K562 (cell line): ENCODE data around the gene ALG6. TPM values are rescaled to one million over a fixed set of nuclear protein-coding genes. Genes with fewer than 3 reads are reported as not detected.
A peak's percentile ranks its signal among the peaks of the same experiment; 100 is the strongest.

Experiments
- ATAC-seq: fragments of 200-7000 bp; cut with Tn5 transposase; 3 replicates; pipeline ENCODE4 v1.9.1; 2020; ENCODE audit warnings: moderate library complexity
- BruUV-seq: library from RNA; stranded (reverse); fragments of 400-500 nt; replicated peaks from 2 replicates; lab custom pipeline; 2021; lab: Mats Ljungman, UMichigan
- CTCF ChIA-PET: fragments of 300-600 bp; formaldehyde crosslinking; extraction: SDS; loops from one replicate; lab custom pipeline; 2021; ENCODE audit warnings: low intra/inter-chr PET ratio; lab: Yijun Ruan, JAX
- POLR2A ChIA-PET: fragments of 300-600, 350-650 bp; sonication (Branson Sonifier 250); formaldehyde crosslinking; extraction: SDS; loops from one replicate; lab custom pipeline; 2021; ENCODE audit warnings: antibody characterized with exemption, inconsistent platforms; lab: Yijun Ruan, JAX
- DNase-seq, 4 experiments: peaks; one replicate each; pipeline versions ENCODE4 v3.0.0 to v3.0.0-alpha.2; 2011 to 2018; ENCODE audit warnings: low spot score in 3 of 4, mixed read lengths in 3 of 4; ENCODE audit errors: extremely low read depth in 1 of 4
- FAIRE-seq: peaks from 2 replicates; lab custom pipeline; 2011; peaks lifted over from hg19 to GRCh38; lab: Jason Lieb, UNC
- H2AFZ ChIP-seq: 2 replicates; pipeline ENCODE4 v1.6.0; 2011; ENCODE audit warnings: low read depth, low read length, control low read depth, inconsistent platforms
- H3K27ac ChIP-seq: fragments of 200-600 bp; 3 replicates; pipeline ENCODE4 v1.8.0; 2011; ENCODE audit warnings: low read depth, mild to moderate bottlenecking, control low read depth, inconsistent platforms, low read length, moderate library complexity, mixed read lengths; ENCODE audit errors: extremely low read depth
- H3K27me3 ChIP-seq, 2 experiments: fragments of 300-600 bp in 1 of 2; 2 replicates in 1 of 2; 3 replicates in 1 of 2; pipeline versions ENCODE4 v1.6.0 to v1.8.0; 2011; ENCODE audit warnings: inconsistent platforms in 2 of 2, low read length in 2 of 2, mild to moderate bottlenecking in 1 of 2, mixed read lengths in 1 of 2, moderate library complexity in 1 of 2; ENCODE audit not compliant: control insufficient read depth in 2 of 2, insufficient read depth in 2 of 2
- H3K36me3 ChIP-seq: fragments of 300-600 bp; 3 replicates; pipeline ENCODE4 v1.8.0; 2011; ENCODE audit warnings: mild to moderate bottlenecking, low read length, inconsistent platforms; ENCODE audit not compliant: control insufficient read depth, insufficient read depth
- H3K4me1 ChIP-seq, 2 experiments: fragments of 200-600 bp in 1 of 2; replicated peaks in 1 of 2; 2 replicates in 1 of 2; 3 replicates in 1 of 2; pipeline versions ENCODE4 v1.5.1 to v1.8.0; 2011; ENCODE audit warnings: inconsistent platforms in 2 of 2, low read length in 2 of 2, mild to moderate bottlenecking in 1 of 2, mixed read lengths in 1 of 2, moderate library complexity in 1 of 2; ENCODE audit not compliant: control insufficient read depth in 2 of 2, insufficient read depth in 2 of 2
- H3K4me2 ChIP-seq: 2 replicates; pipeline ENCODE4 v1.6.1; 2011; ENCODE audit warnings: low read length, control low read depth, inconsistent platforms, mixed read lengths; ENCODE audit not compliant: insufficient read depth
- H3K4me3 ChIP-seq: fragments of 200-600 bp; sonication (generic), shearing (Covaris generic); 2 replicates; pipeline ENCODE4 v1.5.1; 2016; ENCODE audit warnings: control low read depth, inconsistent platforms
- H3K79me2 ChIP-seq: fragments of 200-600 bp; 3 replicates; pipeline ENCODE4 v1.8.0; 2011; ENCODE audit warnings: low read length, inconsistent platforms; ENCODE audit not compliant: control insufficient read depth, insufficient read depth
- H3K9ac ChIP-seq, 2 experiments: 2 replicates each; pipeline versions ENCODE4 v1.6.0 to v1.6.1; 2011; ENCODE audit warnings: low read depth in 2 of 2, low read length in 2 of 2, control low read depth in 1 of 2, inconsistent platforms in 1 of 2, mild to moderate bottlenecking in 1 of 2, mixed read lengths in 1 of 2; ENCODE audit not compliant: insufficient read depth in 1 of 2
- H3K9me1 ChIP-seq: one replicate; pipeline ENCODE4 v1.6.0; 2011; ENCODE audit warnings: inconsistent platforms, mild to moderate bottlenecking, low read length, moderate library complexity; ENCODE audit not compliant: control insufficient read depth, insufficient read depth
- H3K9me3 ChIP-seq: replicated peaks from 2 replicates; pipeline ENCODE4 v1.5.1; 2011; ENCODE audit warnings: low read depth, low read length, inconsistent platforms; ENCODE audit not compliant: control insufficient read depth, insufficient read depth
- H4K20me1 ChIP-seq: replicated peaks from 2 replicates; pipeline ENCODE4 v1.6.1; 2011; ENCODE audit warnings: low read length, inconsistent platforms, mixed read lengths; ENCODE audit not compliant: control insufficient read depth, insufficient read depth
- E2F3 ChIP-seq: fragments of 250-450 bp; sonication (Bioruptor Pico); IDR thresholded peaks from 2 replicates; pipeline ENCODE4 v1.4.0; 2020; ENCODE audit warnings: mild to moderate bottlenecking
- E2F6 ChIP-seq, 2 experiments: IDR thresholded peaks; 2 replicates each; pipeline ENCODE4 v1.6.1; 2011; ENCODE audit warnings: borderline replicate concordance in 1 of 2, control low read depth in 1 of 2, low read depth in 1 of 2, low read length in 1 of 2, mild to moderate bottlenecking in 1 of 2, mixed read lengths in 1 of 2, moderate library complexity in 1 of 2; ENCODE audit not compliant: insufficient read depth in 1 of 2, insufficient read length in 1 of 2, poor library complexity in 1 of 2, severe bottlenecking in 1 of 2; ENCODE audit errors: extremely low read depth in 1 of 2
- EP400 ChIP-seq: fragments of 450-650 bp; IDR thresholded peaks from 2 replicates; pipeline ENCODE4 v1.6.1; 2017; ENCODE audit warnings: antibody characterized with exemption, mild to moderate bottlenecking, moderate library complexity
- FOSL1 ChIP-seq: fragments of 200-800 bp; sonication (Bioruptor generic); conservative IDR thresholded peaks from 2 replicates; pipeline ENCODE4 v1.6.1; 2016; ENCODE audit warnings: missing genetic modification characterization, missing compliant biosample characterization
- GABPB2 ChIP-seq: fragments of 250-450 bp; sonication (Bioruptor Pico); conservative IDR thresholded peaks from 2 replicates; pipeline ENCODE4 v1.5.1; 2021; ENCODE audit warnings: mild to moderate bottlenecking
- GTF2F1 ChIP-seq: IDR thresholded peaks from 2 replicates; pipeline ENCODE4 v1.6.1; 2011; ENCODE audit warnings: low read depth, low read length, improper control_type of control experiment
- KLF10 ChIP-seq: fragments of 250-450 bp; sonication (Bioruptor Pico); IDR thresholded peaks from 2 replicates; pipeline ENCODE4 v1.6.1; 2021; ENCODE audit warnings: matching md5 sums
- SNRNP70 ChIP-seq: fragments of 200-400 bp; formaldehyde crosslinking; optimal IDR thresholded peaks from 2 replicates; pipeline ENCODE3; 2017; ENCODE audit warnings: low read depth, low read length
- TAF15 ChIP-seq: fragments of 200-400 bp; formaldehyde crosslinking; IDR thresholded peaks from 2 replicates; pipeline ENCODE4 v1.6.1; 2017; ENCODE audit warnings: mild to moderate bottlenecking, low read depth, low read length, moderate library complexity
- UBTF ChIP-seq, 2 experiments: IDR thresholded peaks; 2 replicates each; pipeline ENCODE4 v1.6.1; 2012; ENCODE audit warnings: improper control_type of control experiment in 2 of 2, low read depth in 2 of 2, low read length in 2 of 2, borderline replicate concordance in 1 of 2
- ZNF444 ChIP-seq: fragments of 250-450 bp; sonication (Bioruptor Pico); IDR thresholded peaks from 2 replicates; pipeline ENCODE4 v1.4.0; 2020; ENCODE audit warnings: mild to moderate bottlenecking, moderate library complexity
- WGBS: fragments of 100-300 bp; shearing (Covaris generic); methylation state at CpG from one replicate; pipeline ENCODE4 v1.1.6; 2016; ENCODE audit warnings: low coverage, mixed read lengths; ENCODE audit not compliant: insufficient coverage; ENCODE audit errors: missing lambda C conversion rate; 5-methylcytosine and 5-hydroxymethylcytosine counted together
- in situ Hi-C: fragments of 300-500 bp; cut with MboI; formaldehyde crosslinking; loops from 4 replicates; pipeline ENCODE4 v1.15.0; 2018; ENCODE audit warnings: inconsistent platforms, mixed read lengths
- intact Hi-C: fragments of 100-400 bp; cut with micrococcal nuclease; formaldehyde crosslinking; loops from 2 replicates; pipeline ENCODE4 v1.14.2; 2022
- polyA plus RNA-seq, 8 experiments: library from polyadenylated mRNA; depleted of rRNA in 4 of 8; stranded (reverse) in 5 of 8; unstranded in 3 of 8; fragments of >200 nt; fragmentation: Nextera tagmentation in 2 of 8; fragmentation: Illumina TruSeq in 1 of 8; extraction: Ambion mirVana in 2 of 8; extraction: Trizol in 1 of 8; gene quantifications; 2 replicates each; pipeline versions ENCODE4 v1.2.1 to v1.2.3, GENCODE V29; 2011 to 2014; ENCODE audit warnings: inconsistent platforms in 1 of 8, missing spikeins in 1 of 8
- total RNA-seq, 7 experiments: library from RNA; depleted of rRNA in 6 of 7; stranded (reverse); fragments of >200 nt in 6 of 7; fragmentation: Illumina TruSeq in 2 of 7; extraction: Trizol in 2 of 7; gene quantifications; 2 replicates each; pipeline versions ENCODE4 v1.2.1 to v1.2.3, GENCODE V29; 2011 to 2021; ENCODE audit warnings: low replicate concordance in 1 of 7

The ALG6 gene
- total and polyA plus RNA-seq, 9 of the 15 experiments (the other 6 are each of a cell fraction or from before 2014, with no cell fraction given) = 14.6 to 35.7 (median 23.3) TPM

- 0 out of 2 replicates have a peak overlapping the region, but pooled peaks have one; percentile 15 for H2AFZ ChIP-seq
- H3K9me1 ChIP-seq = no peaks in the 10 kb centered on the region
- DNase-seq (no peak), FAIRE-seq (no peak), ATAC-seq (no peak; the same call in none of the 3 replicates)
- no TSS peak for BruUV-seq
- in situ Hi-C loops (no loop called here), intact Hi-C loops (no loop called here)
- H3K4me1 ChIP-seq = peaks cover 4 to 13% of the 10 kb centered on the region in 2 experiments; a peak in 3 of 5 replicates
- 31% methylated on average over 35 of the region's 50 CpGs for WGBS
- peaks cover 34 to 48% of the 10 kb centered on the region in 2 experiments; a peak in 4 of 5 replicates for H3K27me3 ChIP-seq
- H3K36me3 ChIP-seq = no peaks in the 10 kb centered on the region
- CTCF ChIA-PET = no interaction called here
- no peaks in the 10 kb centered on the region for H3K9me3 ChIP-seq
- TF ChIP-seq FOSL1 (tag) (no peak), ZNF444 (no peak), SNRNP70 (no peak), GABPB2 (CRISPR knock-in tag) (no peak), GTF2F1 (no peak), E2F3 (no peak), EP400 (no peak), UBTF (IDR thresholded peaks at IDR 0.05; ENCODE audit: borderline replicate concordance in 1 of 2, low read depth in 2 of 2, low read length in 2 of 2) (0 out of 4 replicates have a peak, but pooled peaks of 1 of the 2 experiments have one; percentile 56), TAF15 (no peak), E2F6 (IDR thresholded peaks at IDR 0.05; ENCODE audit: borderline replicate concordance in 1 of 2, extremely low read depth in 1 of 2, insufficient read depth in 1 of 2, insufficient read length in 1 of 2, low read depth in 1 of 2, low read length in 1 of 2, poor library complexity in 1 of 2, severe bottlenecking in 1 of 2) (peak in 1 of 2 experiments; percentile 54), KLF10 (CRISPR knock-in tag) (no peak)
- 0 out of 4 replicates have a peak overlapping the region, but pooled peaks of 1 of the 2 experiments have one; percentile 17 for H3K9ac ChIP-seq
- POLR2A ChIA-PET = no interaction called here
- H3K4me3 ChIP-seq = no peak overlapping the region
- H3K79me2 ChIP-seq = no peaks in the 10 kb centered on the region
- no peak overlapping the region for H3K4me2 ChIP-seq
- no peaks in the 10 kb centered on the region for H4K20me1 ChIP-seq
- H3K27ac ChIP-seq = no peak overlapping the region
Measured at GRCh38 chr1:63329621-63330330, 37.7 kb upstream of the ALG6 start.
